ENCODE results near the gene FAM131A. TPM values are rescaled to one million over a fixed set of nuclear protein-coding genes. Genes with fewer than 3 reads are reported as not detected.
A peak's percentile ranks its signal among the peaks of the same experiment; 100 is the strongest.

Gene FAM131A
- total and polyA plus RNA-seq, 4 donors, result 0.81 to 5.7 (median 2.7) TPM

- under 1% methylated on average over 38 of the region's 38 CpGs for WGBS
- H3K27ac ChIP-seq (ENCODE audit: low read depth in 1 of 2, low read length in 2 of 2), result peak overlapping the region; percentile 92 to 98
Observed at GRCh38 chr3:184361932-184362667, 24.7 kb downstream of the FAM131A start.

GRCh38 chr3:184362668-184363546, 25.5 kb downstream of the FAM131A start:
- peak; percentile 93 for DNase-seq (ENCODE audit: low spot score)
- H3K4me1 ChIP-seq (ENCODE audit: control insufficient read depth in 4 of 4, insufficient read depth in 4 of 4, low read length in 3 of 4), result peaks cover 2 to 28% (median 12%) of the 10 kb centered on the region in 4 donors

More at GRCh38 chr3:184361932-184362667, 24.7 kb downstream of the FAM131A start:
- no peaks in the 10 kb centered on the region for H3K9me3 ChIP-seq (ENCODE audit: control insufficient read depth in 4 of 4, low read length in 3 of 4)
- H3K4me1 ChIP-seq (ENCODE audit: control insufficient read depth in 4 of 4, insufficient read depth in 4 of 4, low read length in 3 of 4), result peaks cover 2 to 28% (median 11%) of the 10 kb centered on the region in 4 donors
- peak; percentile 78 for DNase-seq (ENCODE audit: low spot score)
- peak overlapping the region; percentile 88 to 97 (median 96) for H3K4me3 ChIP-seq (ENCODE audit: low read depth in 1 of 3, low read length in 3 of 3)
- H3K9ac ChIP-seq (ENCODE audit: low read depth in 1 of 2, low read length in 2 of 2), result peak overlapping the region; percentile 74 to 92
- no peaks in the 10 kb centered on the region for H3K27me3 ChIP-seq (ENCODE audit: control insufficient read depth in 4 of 4, insufficient read depth in 4 of 4, low read length in 3 of 4)
- H3K36me3 ChIP-seq (ENCODE audit: control insufficient read depth in 4 of 4, insufficient read depth in 3 of 4, low read depth in 1 of 4, low read length in 3 of 4), result peaks cover 0 to 10% (median under 1%) of the 10 kb centered on the region in 4 donors
- TF ChIP-seq YY1 (IDR thresholded peaks at IDR 0.05) (peak; percentile 13), EGR1 (IDR thresholded peaks at IDR 0.05; ENCODE audit: low read depth in 2 of 2) (peak; percentile 82 to 84), RXRA (IDR thresholded peaks at IDR 0.05) (no peak)

More at GRCh38 chr3:184362668-184363546, 25.5 kb downstream of the FAM131A start:
- Histone ChIP-seq H3K4me3 (ENCODE audit: low read depth in 1 of 3, low read length in 3 of 3) (peak overlapping the region; percentile 88 to 97 (median 96)), H3K9me3 (ENCODE audit: control insufficient read depth in 4 of 4, low read length in 3 of 4) (no peaks in the 10 kb centered on the region), H3K9ac (ENCODE audit: low read depth in 1 of 2, low read length in 2 of 2) (peak overlapping the region; percentile 92), H3K36me3 (ENCODE audit: control insufficient read depth in 4 of 4, insufficient read depth in 3 of 4, low read depth in 1 of 4, low read length in 3 of 4) (peaks cover 0 to 12% (median 2%) of the 10 kb centered on the region in 4 donors), H3K27ac (ENCODE audit: low read depth in 1 of 2, low read length in 2 of 2) (peak overlapping the region; percentile 92 to 98), H3K27me3 (ENCODE audit: control insufficient read depth in 4 of 4, insufficient read depth in 4 of 4, low read length in 3 of 4) (no peaks in the 10 kb centered on the region)
- WGBS, result under 1% methylated on average over 68 of the region's 68 CpGs
- no peak for TF ChIP-seq ATF3 (IDR thresholded peaks at IDR 0.05)
- TF ChIP-seq REST (IDR thresholded peaks at IDR 0.05), result peak; percentile 75
- TF ChIP-seq MAX (IDR thresholded peaks at IDR 0.05), result peak; percentile 82
- peak; percentile 56 to 65 for TF ChIP-seq RAD21 (IDR thresholded peaks at IDR 0.05)
- TF ChIP-seq JUND (IDR thresholded peaks at IDR 0.05), result no peak
- peak; percentile 44 for TF ChIP-seq YY1 (IDR thresholded peaks at IDR 0.05)
- TF ChIP-seq FOXA2 (IDR thresholded peaks at IDR 0.05), result no peak
- TF ChIP-seq EGR1 (IDR thresholded peaks at IDR 0.05; ENCODE audit: low read depth in 2 of 2), result peak; percentile 65 to 72
- TF ChIP-seq FOXA1 (IDR thresholded peaks at IDR 0.05), result peak; percentile 31
- peak; percentile 66 for TF ChIP-seq HNF4G (IDR thresholded peaks at IDR 0.05)
- TF ChIP-seq TAF1 (conservative IDR thresholded peaks at IDR 0.05), result no peak
- TF ChIP-seq HNF4A (conservative IDR thresholded peaks at IDR 0.05), result peak; percentile 80 to 92
- peak; percentile 38 for TF ChIP-seq CTCF (IDR thresholded peaks at IDR 0.05; ENCODE audit: low read depth, low read length, missing input control)
- no peak for TF ChIP-seq ZBTB33 (IDR thresholded peaks at IDR 0.05)
- peak; percentile 82 to 96 for TF ChIP-seq GABPA (IDR thresholded peaks at IDR 0.05 in 1 of 2, conservative IDR thresholded peaks at IDR 0.05 in 1 of 2)
- no peak for TF ChIP-seq NR2F2 (IDR thresholded peaks at IDR 0.05)
- peak; percentile 79 for TF ChIP-seq SP1 (IDR thresholded peaks at IDR 0.05)
- TF ChIP-seq RXRA (IDR thresholded peaks at IDR 0.05), result peak; percentile 36 to 56
